A549 (cell line): ENCODE results near the gene ULK2. TPM values are rescaled to one million over a fixed set of nuclear protein-coding genes. Genes with fewer than 3 reads are reported as not detected.

Experiments used
- ATAC-seq, 2 experiments: fragments of 200-7000 bp in 1 of 2; fragments of >200 bp in 1 of 2; cut with Nextera tagmentation in 1 of 2; cut with Tn5 transposase in 1 of 2; 3 replicates each; pipeline versions ENCODE4 v1.8.0 to v1.9.1; 2018 to 2020; ENCODE audit warnings: mild to moderate bottlenecking in 1 of 2, moderate library complexity in 1 of 2
- CTCF ChIA-PET: fragments of 300-600 bp; sonication (Branson Sonifier 250); formaldehyde crosslinking; extraction: SDS; loops from one replicate; lab custom pipeline; 2021; ENCODE audit warnings: antibody characterized with exemption, inconsistent platforms; lab: Yijun Ruan, JAX
- POLR2A ChIA-PET: fragments of 350-600 bp; formaldehyde crosslinking; extraction: SDS; loops from one replicate; lab custom pipeline; 2021; ENCODE audit warnings: antibody characterized with exemption, inconsistent platforms; lab: Yijun Ruan, JAX
- DNase-seq, 2 experiments: peaks; one replicate each; pipeline versions ENCODE4 v3.0.0 to v3.0.0-alpha.2; 2011 to 2016; ENCODE audit warnings: low read depth in 1 of 2, low spot score in 1 of 2
- FAIRE-seq: peaks from 2 replicates; lab custom pipeline; 2011; peaks lifted over from hg19 to GRCh38; lab: Jason Lieb, UNC
- H3K27ac ChIP-seq, 2 experiments: fragments of >200 bp; sonication (Bioruptor Twin); formaldehyde crosslinking; 3 replicates each; pipeline ENCODE4 v1.5.1; 2016 to 2017
- H3K4me1 ChIP-seq: fragments of >200 bp; sonication (Bioruptor Twin); formaldehyde crosslinking; 3 replicates; pipeline ENCODE4 v1.6.1; 2016
- H3K4me2 ChIP-seq: fragments of >200 bp; sonication (Bioruptor Twin); formaldehyde crosslinking; 3 replicates; pipeline ENCODE4 v1.6.1; 2016
- H3K4me3 ChIP-seq: fragments of >200 bp; sonication (Bioruptor Twin); formaldehyde crosslinking; 3 replicates; pipeline ENCODE4 v1.5.1; 2016
- H3K9me3 ChIP-seq: fragments of >200 bp; sonication (Bioruptor Twin); formaldehyde crosslinking; 3 replicates; pipeline ENCODE4 v1.6.1; 2016
- BHLHE40 ChIP-seq: IDR thresholded peaks from 2 replicates; pipeline ENCODE4 v1.6.1; 2012; ENCODE audit warnings: low read depth, low read length, inconsistent platforms
- CBX8 ChIP-seq: fragments of 200-600 bp; sonication (generic); IDR thresholded peaks from 2 replicates; pipeline ENCODE4 v1.6.1; 2016
- CEBPB ChIP-seq, 2 experiments: fragments of >200 bp in 1 of 2; sonication (Bioruptor Twin) in 1 of 2; formaldehyde crosslinking in 1 of 2; IDR thresholded peaks; 2 replicates each; pipeline ENCODE4 v1.6.1; 2012 to 2016
- CHD4 ChIP-seq: fragments of 200-600 bp; sonication (generic); IDR thresholded peaks from 2 replicates; pipeline ENCODE4 v1.6.1; 2016; ENCODE audit warnings: antibody characterized with exemption, mild to moderate bottlenecking, borderline replicate concordance
- EHMT2 ChIP-seq: fragments of 200-600 bp; sonication (generic); IDR thresholded peaks from 2 replicates; pipeline ENCODE4 v1.6.1; 2016; ENCODE audit warnings: antibody characterized with exemption, low read depth, mild to moderate bottlenecking, moderate library complexity
- EP300 ChIP-seq, 2 experiments: fragments of >200 bp; sonication (Bioruptor Twin); formaldehyde crosslinking; IDR thresholded peaks; 2 replicates in 1 of 2; 3 replicates in 1 of 2; pipeline ENCODE4 v1.6.1; 2016 to 2017
- FOSB ChIP-seq: fragments of 250-450 bp; sonication (Bioruptor Pico); IDR thresholded peaks from 2 replicates; pipeline ENCODE4 v1.5.0; 2020; ENCODE audit warnings: mild to moderate bottlenecking, moderate library complexity
- FOSL2 ChIP-seq, 2 experiments: fragments of 450-650 bp in 1 of 2; fragments of >200 bp in 1 of 2; sonication (Bioruptor Twin) in 1 of 2; formaldehyde crosslinking; IDR thresholded peaks; 2 replicates each; pipeline versions ENCODE4 v1.5.0 to v1.6.1; 2016 to 2020; ENCODE audit warnings: mild to moderate bottlenecking in 1 of 2, moderate library complexity in 1 of 2
- FOXS1 ChIP-seq: fragments of 250-450 bp; sonication (Bioruptor Pico); IDR thresholded peaks from 2 replicates; pipeline ENCODE4 v1.5.0; 2020; ENCODE audit warnings: mild to moderate bottlenecking, moderate library complexity
- HEYL ChIP-seq: fragments of 250-450 bp; sonication (Bioruptor Pico); IDR thresholded peaks from 2 replicates; pipeline ENCODE4 v1.8.0; 2021; ENCODE audit warnings: mild to moderate bottlenecking, moderate library complexity
- JUN ChIP-seq, 2 experiments: fragments of >200 bp; sonication (Bioruptor Twin); formaldehyde crosslinking; IDR thresholded peaks; 2 replicates in 1 of 2; 3 replicates in 1 of 2; pipeline ENCODE4 v1.6.1; 2016 to 2017
- KDM1A ChIP-seq: fragments of 200-600 bp; sonication (generic); IDR thresholded peaks from 2 replicates; pipeline ENCODE4 v1.6.1; 2016; ENCODE audit warnings: low read depth, mild to moderate bottlenecking
- MAFK ChIP-seq: fragments of 450-650 bp; IDR thresholded peaks from 2 replicates; pipeline ENCODE4 v1.6.1; 2014; ENCODE audit not compliant: partially characterized antibody
- NPAS2 ChIP-seq: fragments of 250-450 bp; sonication (Bioruptor Pico); IDR thresholded peaks from 2 replicates; pipeline ENCODE4 v1.8.0; 2022; ENCODE audit warnings: mild to moderate bottlenecking, moderate library complexity, borderline replicate concordance
- POLR2A ChIP-seq: IDR thresholded peaks from 2 replicates; pipeline ENCODE4 v1.6.1; 2012; ENCODE audit warnings: mild to moderate bottlenecking, low read length
- RCOR1 ChIP-seq: fragments of 150-350 bp; IDR thresholded peaks from 2 replicates; pipeline ENCODE4 v1.6.1; 2014; ENCODE audit warnings: antibody characterized with exemption, low read length, low read depth
- SMC3 ChIP-seq: fragments of >200 bp; sonication (Bioruptor Twin); formaldehyde crosslinking; IDR thresholded peaks from 3 replicates; pipeline ENCODE4 v1.6.1; 2018; ENCODE audit warnings: inconsistent platforms
- SREBF2 ChIP-seq: fragments of 450-650 bp; IDR thresholded peaks from 2 replicates; pipeline ENCODE4 v1.6.1; 2014; ENCODE audit warnings: mild to moderate bottlenecking, moderate library complexity
- TP53 ChIP-seq: fragments of 250-450 bp; sonication (Bioruptor Pico); IDR thresholded peaks from 2 replicates; pipeline ENCODE4 v1.5.0; 2021; ENCODE audit warnings: mild to moderate bottlenecking, moderate library complexity
- ZFP36 ChIP-seq: fragments of 450-650 bp; IDR thresholded peaks from 2 replicates; pipeline ENCODE4 v1.6.1; 2014; ENCODE audit warnings: borderline replicate concordance; ENCODE audit not compliant: partially characterized antibody
- ZSCAN20 ChIP-seq: fragments of 250-450 bp; sonication (Bioruptor Pico); IDR thresholded peaks from 2 replicates; pipeline ENCODE4 v1.8.0; 2022; ENCODE audit warnings: mild to moderate bottlenecking, moderate library complexity
- WGBS: methylation state at CpG from one replicate; pipeline ENCODE4 v1.1.6; 2017; ENCODE audit errors: missing lambda C conversion rate; 5-methylcytosine and 5-hydroxymethylcytosine counted together
- polyA plus RNA-seq, 4 experiments: library from polyadenylated mRNA; depleted of rRNA in 3 of 4; stranded (reverse); fragments of >200 nt; fragmentation: RNase III in 1 of 4; extraction: RNeasy Plus Mini Kit Qiagen cat#74134 plus additional on column Dnase treatment in 1 of 4; gene quantifications; 2 replicates in 3 of 4; 3 replicates in 1 of 4; pipeline ENCODE4 v1.2.3, GENCODE V29; 2011 to 2017
- TF ChIP-seq, protein P1 (sequence below): fragments of 150-350 bp; IDR thresholded peaks from 2 replicates; pipeline ENCODE4 v1.6.1; 2014; ENCODE audit warnings: low read depth, mild to moderate bottlenecking, low read length
- TF ChIP-seq, protein P2 (sequence below): IDR thresholded peaks from 2 replicates; pipeline ENCODE4 v1.6.1; 2012
- TF ChIP-seq, protein P3 (sequence below): fragments of >200 bp; sonication (Bioruptor Twin); formaldehyde crosslinking; IDR thresholded peaks from 3 replicates; pipeline ENCODE4 v1.6.1; 2016

Gene ULK2
- polyA plus RNA-seq, 2 of the 4 experiments (the other 2 are of a cell fraction) = 14.4 to 40.9 TPM

DNA sequence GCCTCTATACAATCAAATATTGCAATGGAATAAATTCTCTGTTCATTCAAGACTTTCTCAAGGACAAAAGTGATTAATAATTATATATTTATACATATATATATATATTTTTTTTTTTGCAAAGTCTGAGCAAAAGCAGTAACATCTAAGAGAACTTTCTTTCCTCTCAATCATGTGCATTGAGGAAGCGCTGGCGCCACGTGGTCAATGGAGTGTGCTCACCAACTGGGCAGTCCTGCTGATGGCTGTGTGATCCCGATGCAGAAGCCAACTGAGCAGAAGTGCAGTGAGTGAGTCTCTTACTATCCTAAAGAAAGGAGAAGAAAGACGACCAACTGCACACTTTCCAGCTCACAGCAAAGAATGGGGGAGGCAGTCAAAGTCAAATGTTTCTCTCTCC, 37.2 kb upstream of the ULK2 start (continued):
- TF ChIP-seq, protein P1, sequence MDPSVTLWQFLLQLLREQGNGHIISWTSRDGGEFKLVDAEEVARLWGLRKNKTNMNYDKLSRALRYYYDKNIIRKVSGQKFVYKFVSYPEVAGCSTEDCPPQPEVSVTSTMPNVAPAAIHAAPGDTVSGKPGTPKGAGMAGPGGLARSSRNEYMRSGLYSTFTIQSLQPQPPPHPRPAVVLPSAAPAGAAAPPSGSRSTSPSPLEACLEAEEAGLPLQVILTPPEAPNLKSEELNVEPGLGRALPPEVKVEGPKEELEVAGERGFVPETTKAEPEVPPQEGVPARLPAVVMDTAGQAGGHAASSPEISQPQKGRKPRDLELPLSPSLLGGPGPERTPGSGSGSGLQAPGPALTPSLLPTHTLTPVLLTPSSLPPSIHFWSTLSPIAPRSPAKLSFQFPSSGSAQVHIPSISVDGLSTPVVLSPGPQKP = no peak

DNA sequence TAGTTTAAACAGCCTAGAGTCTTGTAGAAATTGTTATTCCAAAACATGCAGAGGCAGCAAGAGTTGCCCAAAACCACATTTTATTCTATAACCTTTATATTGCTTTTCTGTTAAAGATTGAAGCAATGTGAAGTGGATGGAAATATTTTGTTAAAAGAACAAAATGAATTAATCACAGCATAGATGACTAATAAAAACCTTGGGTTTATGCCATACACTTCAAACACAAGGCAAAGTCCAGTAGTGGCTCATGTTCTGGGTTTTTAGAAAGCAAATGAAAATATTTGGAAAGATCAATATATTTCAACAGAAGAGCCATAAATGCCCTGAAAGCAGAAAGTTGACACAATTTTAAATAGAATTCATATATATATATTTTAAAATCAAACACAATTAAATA, 36.7 kb upstream of the ULK2 start:
- H3K4me3 ChIP-seq = no peak overlapping the region
- POLR2A ChIA-PET = interaction anchor here (1.1 to 1.9 kb wide), 2 partner anchors 8 to 73 kb away, joined by 4 to 6 read pairs; partner anchors contain the start of gene AKAP10
- H3K4me1 ChIP-seq = peaks cover 38% of the 10 kb centered on the region
- TF ChIP-seq CBX8 = no peak
- TF ChIP-seq SREBF2 = no peak
- TF ChIP-seq HEYL (CRISPR knock-in tag) = no peak
- TF ChIP-seq, protein P2, sequence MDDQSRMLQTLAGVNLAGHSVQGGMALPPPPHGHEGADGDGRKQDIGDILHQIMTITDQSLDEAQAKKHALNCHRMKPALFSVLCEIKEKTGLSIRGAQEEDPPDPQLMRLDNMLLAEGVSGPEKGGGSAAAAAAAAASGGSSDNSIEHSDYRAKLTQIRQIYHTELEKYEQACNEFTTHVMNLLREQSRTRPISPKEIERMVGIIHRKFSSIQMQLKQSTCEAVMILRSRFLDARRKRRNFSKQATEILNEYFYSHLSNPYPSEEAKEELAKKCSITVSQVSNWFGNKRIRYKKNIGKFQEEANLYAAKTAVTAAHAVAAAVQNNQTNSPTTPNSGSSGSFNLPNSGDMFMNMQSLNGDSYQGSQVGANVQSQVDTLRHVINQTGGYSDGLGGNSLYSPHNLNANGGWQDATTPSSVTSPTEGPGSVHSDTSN = no peak
- no peak for TF ChIP-seq KDM1A
- no peak for TF ChIP-seq NPAS2
- no peak for TF ChIP-seq BHLHE40
- no peaks in the 10 kb centered on the region for H3K9me3 ChIP-seq
- CTCF ChIA-PET = interaction anchor here (1.8 kb wide), 1 partner anchor 12 kb away, joined by 5 read pairs; no protein-coding TSS in a partner anchor
- H3K27ac ChIP-seq = peak overlapping the region; percentile 26 to 62; a peak in 5 of 6 replicates
- no peak for DNase-seq
- H3K4me2 ChIP-seq = peak overlapping the region; percentile 42
- no peak for ATAC-seq
- FAIRE-seq = peak; percentile 72

DNA sequence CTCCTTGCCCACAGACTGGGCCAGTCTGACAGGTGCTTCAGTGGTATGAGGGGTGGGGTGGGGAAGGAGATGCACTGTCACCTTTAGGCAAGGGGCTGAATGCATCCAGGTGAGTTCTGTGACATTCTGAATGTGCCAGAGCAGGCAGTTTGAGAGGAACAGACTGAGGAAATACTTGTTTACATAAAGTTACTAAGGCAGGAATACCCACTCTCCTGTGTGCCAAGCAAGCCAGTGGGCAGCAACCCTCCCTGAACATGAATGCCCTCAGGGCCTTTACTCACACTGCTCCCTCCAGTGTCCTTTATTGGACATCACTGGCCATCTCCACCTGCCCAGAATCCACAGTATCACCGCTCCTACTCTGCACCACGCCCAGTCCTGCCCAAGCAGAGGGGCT, 33.1 kb upstream of the ULK2 start:
- no peak for ATAC-seq
- H3K4me1 ChIP-seq = peaks cover 52% of the 10 kb centered on the region
- no peak for DNase-seq
- CTCF ChIA-PET = interaction anchor here (0.8 to 1.3 kb wide), 2 partner anchors 8 to 33 kb away, joined by 3 read pairs; partner anchors contain the start of gene ULK2
- no peak overlapping the region for H3K4me3 ChIP-seq
- WGBS = 95% methylated on average over 2 of the region's 2 CpGs
- no peak for FAIRE-seq
- POLR2A ChIA-PET = no interaction called here
- no peaks in the 10 kb centered on the region for H3K9me3 ChIP-seq
- no peak overlapping the region for H3K27ac ChIP-seq
- no peak overlapping the region for H3K4me2 ChIP-seq
- TF ChIP-seq EP300 (IDR thresholded peaks at IDR 0.05) (no peak), JUN (IDR thresholded peaks at IDR 0.05) (no peak), TP53 (no peak), ZSCAN20 (no peak), FOXS1 (CRISPR knock-in tag) (no peak), MAFK (no peak), EHMT2 (no peak), SMC3 (no peak), CHD4 (no peak), SREBF2 (no peak), CEBPB (IDR thresholded peaks at IDR 0.05) (no peak)
- TF ChIP-seq, protein P3, sequence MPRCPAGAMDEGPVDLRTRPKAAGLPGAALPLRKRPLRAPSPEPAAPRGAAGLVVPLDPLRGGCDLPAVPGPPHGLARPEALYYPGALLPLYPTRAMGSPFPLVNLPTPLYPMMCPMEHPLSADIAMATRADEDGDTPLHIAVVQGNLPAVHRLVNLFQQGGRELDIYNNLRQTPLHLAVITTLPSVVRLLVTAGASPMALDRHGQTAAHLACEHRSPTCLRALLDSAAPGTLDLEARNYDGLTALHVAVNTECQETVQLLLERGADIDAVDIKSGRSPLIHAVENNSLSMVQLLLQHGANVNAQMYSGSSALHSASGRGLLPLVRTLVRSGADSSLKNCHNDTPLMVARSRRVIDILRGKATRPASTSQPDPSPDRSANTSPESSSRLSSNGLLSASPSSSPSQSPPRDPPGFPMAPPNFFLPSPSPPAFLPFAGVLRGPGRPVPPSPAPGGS = no peak

DNA sequence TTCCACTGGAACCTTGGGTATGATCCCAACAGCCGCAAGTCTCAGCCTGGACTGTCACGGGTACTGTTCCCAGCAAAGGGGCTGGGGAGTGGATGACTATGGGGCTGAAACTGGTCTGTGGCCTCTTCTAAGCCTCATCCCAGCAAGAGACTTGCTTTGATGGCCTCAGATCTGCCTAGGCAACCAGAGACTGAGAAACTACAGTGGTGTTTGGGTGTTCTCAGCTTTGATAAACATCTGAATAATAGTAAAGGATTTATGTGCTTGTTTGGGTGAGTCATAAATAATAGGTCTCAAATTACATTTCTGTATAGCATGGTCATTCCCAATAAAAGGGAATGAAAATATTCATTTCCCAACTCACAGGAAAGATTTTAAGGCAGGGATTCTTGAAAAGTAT, 30.2 kb upstream of the ULK2 start:
- no peak overlapping the region for H3K4me3 ChIP-seq
- peak overlapping the region; percentile 24 for H3K4me2 ChIP-seq
- peak; percentile 44 to 73; a peak in 4 of 6 replicates for ATAC-seq
- 82% methylated on average over 2 of the region's 2 CpGs for WGBS
- peaks cover 23% of the 10 kb centered on the region for H3K4me1 ChIP-seq
- no peak for FAIRE-seq
- POLR2A ChIA-PET = no interaction called here
- peak overlapping the region in 1 of 2 experiments; percentile 39; a peak in 3 of 6 replicates for H3K27ac ChIP-seq
- no peak for TF ChIP-seq FOSL2 (IDR thresholded peaks at IDR 0.05)
- TF ChIP-seq FOSL2 (CRISPR knock-in tag; IDR thresholded peaks at IDR 0.05) = peak; percentile 84
- TF ChIP-seq POLR2A = no peak
- TF ChIP-seq FOSB (CRISPR knock-in tag) = no peak
- TF ChIP-seq RCOR1 = no peak
- TF ChIP-seq CBX8 = no peak
- no peak for TF ChIP-seq CHD4
- TF ChIP-seq ZFP36 = no peak
- TF ChIP-seq EHMT2 = no peak
- TF ChIP-seq, all 56 proteins: peak for 1
- no peaks in the 10 kb centered on the region for H3K9me3 ChIP-seq
- CTCF ChIA-PET = no interaction called here
- DNase-seq = peak in 1 of 2 experiments; percentile 61
